ENCODE results near the gene LRP4.

DNA sequence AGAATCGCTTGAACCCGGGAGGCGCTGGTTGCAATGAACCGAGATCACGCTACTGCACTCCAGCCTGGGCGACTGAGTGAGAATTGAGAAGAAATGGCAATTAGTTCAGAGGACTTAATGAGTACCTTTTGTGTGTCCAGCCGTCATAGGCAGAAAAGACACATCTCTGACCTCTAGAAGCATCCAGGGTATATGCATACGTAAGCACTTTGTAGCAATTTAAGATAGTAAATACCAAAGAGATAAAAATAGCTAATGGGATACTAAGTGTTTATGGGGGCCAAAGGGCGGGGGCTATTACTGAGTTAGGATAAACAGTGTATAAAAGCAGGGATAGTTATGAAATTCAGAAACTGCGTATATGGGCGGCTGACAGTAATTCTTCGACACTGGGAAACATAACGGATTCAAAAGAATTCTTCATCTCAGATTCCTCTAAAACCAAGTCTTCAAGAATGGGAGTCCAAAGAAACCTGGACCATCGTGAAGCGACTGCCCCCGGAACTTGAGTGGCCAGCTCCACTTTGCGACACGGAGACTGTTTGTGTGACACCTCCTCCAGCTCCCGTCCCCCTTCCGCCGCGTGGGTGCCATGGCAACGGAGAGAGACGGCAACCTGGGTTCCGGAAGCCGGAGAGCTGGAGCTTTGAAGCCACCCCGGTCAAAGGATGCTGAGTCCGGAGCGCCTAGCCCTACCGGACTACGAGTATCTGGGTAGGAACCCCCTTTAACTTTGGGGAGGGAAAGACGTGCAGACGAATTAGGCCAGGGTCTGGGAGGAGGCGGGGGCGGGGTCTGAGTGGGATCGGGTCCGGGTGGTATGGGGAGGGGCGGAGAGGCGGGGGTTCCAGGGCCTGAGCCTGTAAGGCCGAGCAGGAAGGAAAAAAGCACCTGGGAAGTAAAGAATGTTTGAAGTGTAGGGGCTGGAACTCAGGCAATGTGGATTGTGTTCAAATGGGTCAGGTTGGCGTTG, 18.1 kb upstream of the LRP4 start, which contains the start of gene CSTPP1:
- TF ChIP-seq, protein P1, sequence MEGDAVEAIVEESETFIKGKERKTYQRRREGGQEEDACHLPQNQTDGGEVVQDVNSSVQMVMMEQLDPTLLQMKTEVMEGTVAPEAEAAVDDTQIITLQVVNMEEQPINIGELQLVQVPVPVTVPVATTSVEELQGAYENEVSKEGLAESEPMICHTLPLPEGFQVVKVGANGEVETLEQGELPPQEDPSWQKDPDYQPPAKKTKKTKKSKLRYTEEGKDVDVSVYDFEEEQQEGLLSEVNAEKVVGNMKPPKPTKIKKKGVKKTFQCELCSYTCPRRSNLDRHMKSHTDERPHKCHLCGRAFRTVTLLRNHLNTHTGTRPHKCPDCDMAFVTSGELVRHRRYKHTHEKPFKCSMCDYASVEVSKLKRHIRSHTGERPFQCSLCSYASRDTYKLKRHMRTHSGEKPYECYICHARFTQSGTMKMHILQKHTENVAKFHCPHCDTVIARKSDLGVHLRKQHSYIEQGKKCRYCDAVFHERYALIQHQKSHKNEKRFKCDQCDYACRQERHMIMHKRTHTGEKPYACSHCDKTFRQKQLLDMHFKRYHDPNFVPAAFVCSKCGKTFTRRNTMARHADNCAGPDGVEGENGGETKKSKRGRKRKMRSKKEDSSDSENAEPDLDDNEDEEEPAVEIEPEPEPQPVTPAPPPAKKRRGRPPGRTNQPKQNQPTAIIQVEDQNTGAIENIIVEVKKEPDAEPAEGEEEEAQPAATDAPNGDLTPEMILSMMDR (IDR thresholded peaks at IDR 0.05; ENCODE audit: extremely low read depth in 1 of 2, insufficient read depth in 1 of 2, low read depth in 1 of 2, low read length in 2 of 2) = no peak
- TF ChIP-seq, protein P2, sequence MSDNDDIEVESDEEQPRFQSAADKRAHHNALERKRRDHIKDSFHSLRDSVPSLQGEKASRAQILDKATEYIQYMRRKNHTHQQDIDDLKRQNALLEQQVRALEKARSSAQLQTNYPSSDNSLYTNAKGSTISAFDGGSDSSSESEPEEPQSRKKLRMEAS (IDR thresholded peaks at IDR 0.05; ENCODE audit: insufficient read depth, insufficient read length) = no peak
- TF ChIP-seq POLR2A (IDR thresholded peaks at IDR 0.05; ENCODE audit: low read depth, low read length) (peak; percentile 58), EZH2 (IDR thresholded peaks at IDR 0.05; ENCODE audit: borderline replicate concordance, low read depth, low read length, severe bottlenecking) (no peak), POLR2AphosphoS5 (IDR thresholded peaks at IDR 0.05; ENCODE audit: insufficient read depth, low read depth, low read length) (peak; percentile 77), JUN (IDR thresholded peaks at IDR 0.05; ENCODE audit: borderline replicate concordance, insufficient read depth, insufficient read length, low read depth) (no peak), GATA2 (IDR thresholded peaks at IDR 0.05; ENCODE audit: insufficient read depth, insufficient read length, low read depth, low read length) (no peak), MYC (IDR thresholded peaks at IDR 0.05; ENCODE audit: low read depth, low read length) (peak; percentile 23), FOS (IDR thresholded peaks at IDR 0.05; ENCODE audit: borderline replicate concordance, insufficient read depth, low read length) (no peak)
